GM23338 (cell line): ENCODE measurements around the gene SNTG2. TPM values are rescaled to one million over a fixed set of nuclear protein-coding genes. Genes with fewer than 3 reads are reported as not detected.
A peak's percentile ranks its signal among the peaks of the same experiment; 100 is the strongest.

Source experiments
- ATAC-seq: fragments of 200-7000 bp; cut with Tn5 transposase; 3 replicates; pipeline ENCODE4 v1.9.1; 2020
- DNase-seq: peaks from one replicate; pipeline ENCODE4 v3.0.0-alpha.2; 2015; ENCODE audit warnings: low spot score
- H2AFZ ChIP-seq: fragments of 200-600 bp; sonication (generic); 2 replicates; pipeline ENCODE4 v1.8.0; 2016; ENCODE audit warnings: antibody characterized with exemption, mild to moderate bottlenecking, moderate library complexity
- H3F3A ChIP-seq: fragments of 200-600 bp; sonication (generic); replicated peaks from 2 replicates; pipeline ENCODE4 v1.8.0; 2017; ENCODE audit warnings: antibody characterized with exemption, mixed run types, low read depth
- H3K27ac ChIP-seq: fragments of 200-600 bp; sonication (generic); 2 replicates; pipeline ENCODE4 v1.6.1; 2016; ENCODE audit warnings: low read depth
- H3K27me3 ChIP-seq: fragments of 200-600 bp; sonication (generic); 2 replicates; pipeline ENCODE4 v1.8.0; 2016; ENCODE audit warnings: mild to moderate bottlenecking, mixed run types, moderate library complexity; ENCODE audit not compliant: insufficient read depth
- H3K36me3 ChIP-seq: fragments of 200-600 bp; sonication (generic); 2 replicates; pipeline ENCODE4 v1.8.0; 2016; ENCODE audit warnings: mild to moderate bottlenecking; ENCODE audit not compliant: insufficient read depth
- H3K4me1 ChIP-seq: fragments of 200-600 bp; sonication (generic); 2 replicates; pipeline ENCODE4 v1.8.0; 2016; ENCODE audit warnings: mild to moderate bottlenecking, moderate library complexity; ENCODE audit not compliant: insufficient read depth
- H3K4me2 ChIP-seq: fragments of 200-600 bp; sonication (generic); 2 replicates; pipeline ENCODE4 v1.7.1; 2017; ENCODE audit warnings: mixed run types
- H3K4me3 ChIP-seq: fragments of 200-600 bp; sonication (generic); 2 replicates; pipeline ENCODE4 v1.6.1; 2016; ENCODE audit warnings: mixed run types
- H3K79me2 ChIP-seq: fragments of 200-600 bp; sonication (generic); replicated peaks from 2 replicates; pipeline ENCODE4 v1.8.0; 2017; ENCODE audit warnings: mild to moderate bottlenecking; ENCODE audit not compliant: insufficient read depth
- H3K9me2 ChIP-seq: fragments of 200-600 bp; sonication (generic); 2 replicates; pipeline ENCODE4 v1.8.0; 2017; ENCODE audit not compliant: insufficient read depth
- H4K20me1 ChIP-seq: fragments of 200-600 bp; sonication (generic); replicated peaks from 2 replicates; pipeline ENCODE4 v1.8.0; 2017; ENCODE audit warnings: mild to moderate bottlenecking; ENCODE audit not compliant: insufficient read depth
- H3K27ac Mint-ChIP-seq: 2 replicates; pipeline ENCODE4 v1.8.0; 2020; ENCODE audit warnings: inconsistent platforms, mild to moderate bottlenecking, moderate library complexity, mixed read lengths
- H3K27me3 Mint-ChIP-seq: 3 replicates; pipeline ENCODE4 v1.8.0; 2022; ENCODE audit warnings: low read depth, mild to moderate bottlenecking, moderate library complexity, mixed read lengths, inconsistent platforms; ENCODE audit not compliant: insufficient read depth, poor library complexity
- H3K36me3 Mint-ChIP-seq: 3 replicates; pipeline ENCODE4 v1.8.0; 2021; ENCODE audit warnings: low read depth, mild to moderate bottlenecking, inconsistent platforms, moderate library complexity, mixed read lengths
- H3K4me1 Mint-ChIP-seq: 3 replicates; pipeline ENCODE4 v1.8.0; 2020; ENCODE audit warnings: mild to moderate bottlenecking, inconsistent platforms, mixed read lengths
- H3K4me3 Mint-ChIP-seq: 3 replicates; pipeline ENCODE4 v1.8.0; 2021; ENCODE audit warnings: moderate library complexity, mild to moderate bottlenecking, inconsistent platforms, mixed read lengths
- H3K9me3 Mint-ChIP-seq: 3 replicates; pipeline ENCODE4 v1.8.0; 2020; ENCODE audit warnings: moderate library complexity, mild to moderate bottlenecking, inconsistent platforms, mixed read lengths
- CREB1 ChIP-seq: fragments of 250-450 bp; sonication (Bioruptor Pico); IDR thresholded peaks from 2 replicates; pipeline ENCODE4 v1.5.0; 2020; ENCODE audit warnings: low read depth, mild to moderate bottlenecking, moderate library complexity
- CTCF ChIP-seq, 2 experiments: fragments of 200-600 bp in 1 of 2; sonication (generic) in 1 of 2; conservative IDR thresholded peaks; 2 replicates each; pipeline versions ENCODE4 v1.5.1 to v1.6.1; 2016 to 2017; ENCODE audit warnings: antibody characterized with exemption in 2 of 2, low read depth in 2 of 2, mild to moderate bottlenecking in 2 of 2, moderate library complexity in 1 of 2
- ETS1 ChIP-seq: IDR thresholded peaks from 2 replicates; pipeline ENCODE4 v1.6.1; 2016; ENCODE audit warnings: antibody characterized with exemption
- EZH2phosphoT487 ChIP-seq: fragments of 200-600 bp; sonication (generic); IDR thresholded peaks from one replicate; pipeline ENCODE4 v1.8.1; 2018; ENCODE audit warnings: antibody characterized with exemption; ENCODE audit not compliant: unreplicated experiment
- JUNB ChIP-seq: IDR thresholded peaks from one replicate; pipeline ENCODE4 v1.6.1; 2016; ENCODE audit warnings: antibody characterized with exemption; ENCODE audit not compliant: unreplicated experiment
- POLR2AphosphoS5 ChIP-seq: IDR thresholded peaks from 2 replicates; pipeline ENCODE4 v1.6.1; 2016; ENCODE audit warnings: antibody characterized with exemption, low read depth
- REST ChIP-seq: IDR thresholded peaks from one replicate; pipeline ENCODE4 v1.6.1; 2018; ENCODE audit warnings: antibody characterized with exemption; ENCODE audit not compliant: unreplicated experiment
- STAT1 ChIP-seq: IDR thresholded peaks from one replicate; pipeline ENCODE4 v1.6.1; 2016; ENCODE audit warnings: antibody characterized with exemption; ENCODE audit not compliant: unreplicated experiment
- ZNF114 ChIP-seq: fragments of 250-450 bp; sonication (Bioruptor Pico); IDR thresholded peaks from 2 replicates; pipeline ENCODE4 v1.5.0; 2020; ENCODE audit warnings: mild to moderate bottlenecking, moderate library complexity
- polyA plus RNA-seq: library from polyadenylated mRNA; unstranded; fragments of >200 nt; fragmentation: Nextera tagmentation; extraction: Ambion mirVana; gene quantifications from 2 replicates; pipeline ENCODE4 v1.2.1, GENCODE V29; 2016
- total RNA-seq: library from RNA; depleted of rRNA; stranded (reverse); fragments of >200 nt; shearing (Covaris generic); gene quantifications from 2 replicates; pipeline ENCODE4 v1.2.3, GENCODE V29; 2014

Gene SNTG2
- total and polyA plus RNA-seq, 2 experiments from 2014 or later: 27.5 to 60.4 TPM

- Mint-ChIP-seq H3K4me3 (no peak overlapping the region), H3K27ac (no peak overlapping the region), H3K9me3 (no peaks in the 10 kb centered on the region), H3K27me3 (peaks cover 2% of the 10 kb centered on the region), H3K36me3 (no peaks in the 10 kb centered on the region; the same call in 2 of the 3 replicates), H3K4me1 (no peaks in the 10 kb centered on the region; the same call in 1 of the 3 replicates)
- H3K36me3 ChIP-seq: no peaks in the 10 kb centered on the region
- no peaks in the 10 kb centered on the region for H3F3A ChIP-seq
- no peak overlapping the region for H2AFZ ChIP-seq
- H3K27me3 ChIP-seq: no peaks in the 10 kb centered on the region
- ATAC-seq: no peak
- H4K20me1 ChIP-seq: no peaks in the 10 kb centered on the region
- TF ChIP-seq CREB1 (CRISPR knock-in tag) (no peak), POLR2AphosphoS5 (no peak), STAT1 (no peak)
- H3K4me2 ChIP-seq: no peak overlapping the region
- H3K4me3 ChIP-seq: no peak overlapping the region
- no peaks in the 10 kb centered on the region for H3K4me1 ChIP-seq
- no peak overlapping the region for H3K27ac ChIP-seq
- DNase-seq: no peak
- H3K9me2 ChIP-seq: no peaks in the 10 kb centered on the region
- H3K79me2 ChIP-seq: no peaks in the 10 kb centered on the region
Observed at GRCh38 chr2:1295740-1296139, 345.1 kb downstream of the SNTG2 start.

GRCh38 chr2:1297372-1298159, 346.9 kb downstream of the SNTG2 start:
- Histone ChIP-seq H3K9me2 (no peaks in the 10 kb centered on the region), H3K4me1 (no peaks in the 10 kb centered on the region), H3K4me3 (no peak overlapping the region), H2AFZ (no peak overlapping the region), H3K27me3 (no peaks in the 10 kb centered on the region), H3F3A (no peaks in the 10 kb centered on the region), H3K36me3 (no peaks in the 10 kb centered on the region), H3K27ac (no peak overlapping the region), H4K20me1 (no peaks in the 10 kb centered on the region), H3K4me2 (no peak overlapping the region), H3K79me2 (no peaks in the 10 kb centered on the region)
- peak; percentile 17 for DNase-seq
- peak; percentile 47 for ATAC-seq
- Mint-ChIP-seq H3K36me3 (no peaks in the 10 kb centered on the region; the same call in 2 of the 3 replicates), H3K4me3 (no peak overlapping the region), H3K4me1 (no peaks in the 10 kb centered on the region; the same call in 1 of the 3 replicates), H3K27me3 (peaks cover 2% of the 10 kb centered on the region), H3K9me3 (no peaks in the 10 kb centered on the region), H3K27ac (no peak overlapping the region)
- TF ChIP-seq CTCF (conservative IDR thresholded peaks at IDR 0.05; ENCODE audit: low read depth in 2 of 2) (no peak), CREB1 (CRISPR knock-in tag) (no peak), POLR2AphosphoS5 (no peak)

GRCh38 chr2:1299043-1299442, 348.4 kb downstream of the SNTG2 start:
- Mint-ChIP-seq H3K27me3 (peaks cover 5% of the 10 kb centered on the region), H3K4me1 (no peaks in the 10 kb centered on the region; the same call in 1 of the 3 replicates), H3K36me3 (no peaks in the 10 kb centered on the region; the same call in 2 of the 3 replicates), H3K9me3 (no peaks in the 10 kb centered on the region), H3K4me3 (no peak overlapping the region), H3K27ac (no peak overlapping the region)
- no peaks in the 10 kb centered on the region for H3K27me3 ChIP-seq
- no peaks in the 10 kb centered on the region for H3K9me2 ChIP-seq
- ATAC-seq: no peak
- H2AFZ ChIP-seq: no peak overlapping the region
- H3K4me1 ChIP-seq: no peaks in the 10 kb centered on the region
- no peak for DNase-seq
- H3K79me2 ChIP-seq: no peaks in the 10 kb centered on the region
- H4K20me1 ChIP-seq: no peaks in the 10 kb centered on the region
- H3F3A ChIP-seq: no peaks in the 10 kb centered on the region
- H3K4me2 ChIP-seq: no peak overlapping the region
- no peaks in the 10 kb centered on the region for H3K36me3 ChIP-seq
- H3K4me3 ChIP-seq: no peak overlapping the region
- no peak overlapping the region for H3K27ac ChIP-seq
- TF ChIP-seq JUNB: no peak
- TF ChIP-seq ZNF114 (CRISPR knock-in tag): no peak
- TF ChIP-seq STAT1: no peak
- no peak for TF ChIP-seq EZH2phosphoT487
- no peak for TF ChIP-seq POLR2AphosphoS5
- no peak for TF ChIP-seq ETS1
- TF ChIP-seq REST: no peak
- TF ChIP-seq CREB1 (CRISPR knock-in tag): no peak
